RWPE2 (cell line): Measurements from ENCODE around the gene TCTN1.

ENCODE experiments used
- ATAC-seq: fragments of 200-7000 bp; cut with Tn5 transposase; 3 replicates; pipeline ENCODE4 v1.9.1; 2021; ENCODE audit warnings: low read depth
- DNase-seq: peaks from one replicate; pipeline ENCODE4 v3.0.0-alpha.2; 2020; ENCODE audit warnings: low spot score
- H3K27ac ChIP-seq: fragments of 450-650 bp; 2 replicates; pipeline ENCODE4 v1.5.1; 2017; ENCODE audit warnings: mild to moderate bottlenecking; ENCODE audit not compliant: poor library complexity, severe bottlenecking
- H3K27me3 ChIP-seq: fragments of 250-450 bp; sonication (Bioruptor Pico); 2 replicates; pipeline ENCODE4 v1.5.1; 2021; ENCODE audit warnings: mild to moderate bottlenecking, moderate library complexity; ENCODE audit not compliant: insufficient read depth, poor library complexity, severe bottlenecking
- H3K36me3 ChIP-seq: fragments of 250-450 bp; sonication (Bioruptor Pico); 2 replicates; pipeline ENCODE4 v1.5.1; 2020; ENCODE audit warnings: low read depth, mild to moderate bottlenecking, moderate library complexity
- H3K4me1 ChIP-seq: fragments of 250-450 bp; sonication (Bioruptor Pico); 2 replicates; pipeline ENCODE4 v1.5.1; 2021; ENCODE audit warnings: mild to moderate bottlenecking, moderate library complexity; ENCODE audit not compliant: insufficient read depth, poor library complexity, severe bottlenecking
- H3K4me3 ChIP-seq: fragments of 250-450 bp; sonication (Bioruptor Pico); 2 replicates; pipeline ENCODE4 v1.5.1; 2021; ENCODE audit warnings: mild to moderate bottlenecking, moderate library complexity; ENCODE audit not compliant: severe bottlenecking
- H3K9me3 ChIP-seq: fragments of 250-450 bp; sonication (Bioruptor Pico); 2 replicates; pipeline ENCODE4 v1.5.1; 2021; ENCODE audit warnings: mild to moderate bottlenecking, moderate library complexity; ENCODE audit not compliant: severe bottlenecking
- TF ChIP-seq, protein P1 (sequence below): fragments of 450-650 bp; IDR thresholded peaks from one replicate; pipeline ENCODE4 v1.5.1; 2017; ENCODE audit warnings: mild to moderate bottlenecking, moderate library complexity; ENCODE audit not compliant: poor library complexity, severe bottlenecking

Gene TCTN1

DNA sequence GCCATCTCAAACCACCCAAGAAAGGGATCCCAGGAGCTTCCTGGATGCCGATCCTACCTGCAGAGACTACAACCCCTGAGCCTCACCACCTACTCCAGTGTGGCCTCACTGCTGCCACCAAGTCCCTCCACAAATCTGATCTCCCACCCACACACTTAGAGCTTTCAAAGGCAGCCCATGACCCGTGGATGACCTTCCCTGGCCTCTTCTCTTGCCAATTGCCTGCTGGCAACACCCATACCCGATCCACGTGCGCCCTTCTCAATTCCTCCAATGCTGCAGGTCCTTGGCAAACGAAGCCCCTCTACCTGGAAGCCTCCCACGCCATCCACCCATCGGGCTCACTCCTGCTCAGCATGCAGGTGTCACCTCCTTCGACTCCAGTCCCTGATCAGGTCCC is 44.3 kb downstream of the TCTN1 start:
- ATAC-seq (no peak), DNase-seq (no peak)
- no peaks in the 10 kb centered on the region for H3K27me3 ChIP-seq
- no peak overlapping the region for H3K4me3 ChIP-seq
- H3K9me3 ChIP-seq: no peaks in the 10 kb centered on the region
- H3K4me1 ChIP-seq: no peaks in the 10 kb centered on the region
- TF ChIP-seq, protein P1, sequence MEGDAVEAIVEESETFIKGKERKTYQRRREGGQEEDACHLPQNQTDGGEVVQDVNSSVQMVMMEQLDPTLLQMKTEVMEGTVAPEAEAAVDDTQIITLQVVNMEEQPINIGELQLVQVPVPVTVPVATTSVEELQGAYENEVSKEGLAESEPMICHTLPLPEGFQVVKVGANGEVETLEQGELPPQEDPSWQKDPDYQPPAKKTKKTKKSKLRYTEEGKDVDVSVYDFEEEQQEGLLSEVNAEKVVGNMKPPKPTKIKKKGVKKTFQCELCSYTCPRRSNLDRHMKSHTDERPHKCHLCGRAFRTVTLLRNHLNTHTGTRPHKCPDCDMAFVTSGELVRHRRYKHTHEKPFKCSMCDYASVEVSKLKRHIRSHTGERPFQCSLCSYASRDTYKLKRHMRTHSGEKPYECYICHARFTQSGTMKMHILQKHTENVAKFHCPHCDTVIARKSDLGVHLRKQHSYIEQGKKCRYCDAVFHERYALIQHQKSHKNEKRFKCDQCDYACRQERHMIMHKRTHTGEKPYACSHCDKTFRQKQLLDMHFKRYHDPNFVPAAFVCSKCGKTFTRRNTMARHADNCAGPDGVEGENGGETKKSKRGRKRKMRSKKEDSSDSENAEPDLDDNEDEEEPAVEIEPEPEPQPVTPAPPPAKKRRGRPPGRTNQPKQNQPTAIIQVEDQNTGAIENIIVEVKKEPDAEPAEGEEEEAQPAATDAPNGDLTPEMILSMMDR: no peak
- no peak overlapping the region for H3K27ac ChIP-seq
- no peaks in the 10 kb centered on the region for H3K36me3 ChIP-seq

DNA sequence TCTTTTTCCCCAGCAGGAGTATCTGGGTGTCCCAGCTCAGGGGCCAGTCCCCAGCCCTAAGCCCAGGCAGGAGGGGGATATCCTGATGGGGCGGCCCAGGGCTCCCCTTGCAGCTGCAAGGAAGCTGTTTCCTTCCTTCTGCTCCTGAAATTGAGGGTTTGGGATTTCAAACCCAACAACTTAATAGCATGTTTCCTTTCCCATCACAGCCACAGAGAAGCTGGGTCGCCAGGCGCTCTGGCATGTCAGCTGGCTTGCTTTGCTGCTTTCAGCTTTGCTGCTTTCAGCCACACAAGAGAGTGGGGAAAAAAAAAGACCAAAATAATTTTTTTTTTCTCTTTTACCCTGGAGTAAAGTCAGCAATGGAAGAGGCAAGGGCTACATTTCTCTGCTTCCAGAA is 44.9 kb downstream of the TCTN1 start:
- Histone ChIP-seq H3K36me3 (no peaks in the 10 kb centered on the region), H3K27ac (no peak overlapping the region), H3K4me3 (no peak overlapping the region), H3K9me3 (no peaks in the 10 kb centered on the region), H3K4me1 (no peaks in the 10 kb centered on the region), H3K27me3 (no peaks in the 10 kb centered on the region)
- TF ChIP-seq, protein P1: no peak
- no peak for ATAC-seq
- DNase-seq: no peak

DNA sequence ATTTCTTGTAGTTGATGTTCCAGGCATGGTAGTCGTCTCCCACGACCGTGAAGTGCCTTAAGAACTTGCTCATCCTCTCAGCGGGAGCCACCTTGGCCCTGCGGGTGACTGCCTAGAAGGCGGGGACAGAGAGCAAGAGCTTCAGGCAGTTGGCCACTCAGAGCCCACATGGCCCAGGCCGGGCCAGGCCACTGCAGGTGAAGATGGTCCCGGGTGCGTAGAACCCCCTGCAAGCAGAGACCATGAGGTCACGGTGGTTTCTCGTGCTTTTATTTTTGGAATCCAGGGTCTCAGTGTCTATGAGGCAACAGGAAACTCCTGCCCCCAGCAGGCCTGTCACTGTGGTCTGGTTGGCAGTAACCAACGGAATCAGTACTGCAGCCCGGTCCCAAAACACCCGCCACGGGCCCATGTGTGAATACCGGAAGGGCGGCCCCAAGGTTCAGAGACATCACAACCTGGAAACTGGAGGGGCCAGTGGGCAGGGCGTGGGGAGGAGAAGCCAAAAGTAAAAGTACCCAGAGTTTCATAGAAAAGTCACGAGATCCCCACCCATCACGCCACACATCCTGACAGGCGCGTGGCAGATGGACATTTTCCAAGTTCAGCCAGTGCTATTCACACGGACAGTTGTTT is 47.5 kb downstream of the TCTN1 start:
- Histone ChIP-seq H3K4me1 (no peaks in the 10 kb centered on the region), H3K4me3 (no peak overlapping the region), H3K27ac (no peak overlapping the region), H3K9me3 (no peaks in the 10 kb centered on the region), H3K36me3 (no peaks in the 10 kb centered on the region), H3K27me3 (no peaks in the 10 kb centered on the region)
- TF ChIP-seq, protein P1: no peak
- ATAC-seq: no peak
- no peak for DNase-seq

DNA sequence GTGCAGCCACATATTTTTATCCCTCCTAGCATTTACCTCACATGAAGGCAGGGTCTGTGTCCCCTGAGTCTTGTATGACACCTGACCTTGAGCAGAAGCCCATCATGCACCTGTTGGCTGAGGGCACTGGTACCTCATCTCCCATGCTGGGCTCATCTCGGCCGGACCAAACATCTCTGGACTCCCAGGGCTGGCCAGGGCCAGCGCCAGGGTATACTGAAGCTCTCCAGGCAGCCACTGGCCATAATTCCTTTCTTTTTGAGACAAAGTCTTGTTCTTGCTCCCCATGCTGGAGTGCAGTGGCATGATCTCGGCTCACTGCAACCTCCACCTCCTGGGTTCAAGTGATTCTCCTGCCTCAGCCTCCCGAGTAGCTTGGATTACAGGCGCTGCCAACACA is 53.0 kb downstream of the TCTN1 start:
- Histone ChIP-seq H3K9me3 (no peaks in the 10 kb centered on the region), H3K4me3 (no peak overlapping the region), H3K27ac (no peak overlapping the region), H3K27me3 (no peaks in the 10 kb centered on the region), H3K36me3 (no peaks in the 10 kb centered on the region), H3K4me1 (no peaks in the 10 kb centered on the region)
- no peak for DNase-seq
- no peak for ATAC-seq
- TF ChIP-seq, protein P1: no peak

DNA sequence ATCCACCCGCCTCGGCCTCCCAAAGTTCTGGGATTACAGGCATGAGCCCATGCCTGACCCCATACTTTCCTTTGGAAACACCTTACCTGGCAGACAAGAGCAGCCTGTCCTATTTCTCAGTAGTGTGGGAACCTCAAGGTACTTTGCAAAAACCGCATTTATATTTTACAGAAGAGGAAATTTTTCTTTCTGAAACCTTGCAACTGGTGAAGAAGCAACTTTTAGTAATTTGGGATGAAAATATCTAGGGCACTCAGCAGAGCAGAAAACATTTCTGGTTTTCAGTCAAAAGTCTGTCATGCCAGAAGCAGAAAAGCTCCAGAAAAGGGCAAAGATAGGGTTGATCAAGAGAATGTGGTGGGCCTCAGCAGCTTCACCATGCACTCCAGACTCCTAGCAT is 53.7 kb downstream of the TCTN1 start:
- Histone ChIP-seq H3K27me3 (no peaks in the 10 kb centered on the region), H3K36me3 (no peaks in the 10 kb centered on the region), H3K4me3 (no peak overlapping the region), H3K9me3 (no peaks in the 10 kb centered on the region), H3K27ac (no peak overlapping the region), H3K4me1 (no peaks in the 10 kb centered on the region)
- ATAC-seq: no peak
- DNase-seq: no peak
- TF ChIP-seq, protein P1: no peak
